ENCODE measurements around the gene MNT.

The MNT gene

DNA sequence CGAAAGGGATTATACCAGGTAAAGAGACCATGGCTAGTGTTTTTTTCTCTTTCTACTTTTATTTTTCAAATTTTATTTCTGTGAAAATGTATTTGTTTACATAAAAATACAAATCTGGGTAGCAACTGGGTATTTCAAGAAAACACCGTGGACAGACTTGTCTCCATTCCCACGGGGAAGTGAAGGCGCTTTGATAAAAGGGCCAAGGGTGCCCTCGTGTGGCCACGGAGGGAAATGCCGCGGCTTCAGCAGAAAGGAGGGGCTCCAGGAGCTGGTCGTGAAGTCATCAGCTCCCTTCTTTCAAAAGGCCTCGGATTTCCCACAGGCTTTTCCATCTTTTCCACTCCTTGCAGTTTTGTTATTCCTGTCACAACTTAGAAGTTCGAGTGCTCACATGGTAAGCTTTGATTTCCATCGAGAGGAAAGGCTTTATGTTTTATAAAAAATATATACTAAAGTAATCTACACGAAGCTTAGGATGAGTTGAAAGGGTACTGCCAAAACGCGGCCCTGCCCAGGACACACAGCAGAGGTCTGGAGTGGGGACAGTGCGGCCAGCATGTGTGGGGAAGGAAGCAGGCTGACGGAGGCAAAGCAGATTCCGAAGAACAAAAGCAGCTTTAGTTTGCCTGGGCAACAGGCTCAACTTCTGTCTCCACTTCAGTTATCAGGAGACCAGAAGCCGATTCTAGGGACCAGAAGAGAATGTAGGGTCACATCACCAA is 15.3 kb upstream of the MNT start:
- DNase-seq (ENCODE audit: low read depth in 2 of 2) = peak; percentile 71 to 82

DNA sequence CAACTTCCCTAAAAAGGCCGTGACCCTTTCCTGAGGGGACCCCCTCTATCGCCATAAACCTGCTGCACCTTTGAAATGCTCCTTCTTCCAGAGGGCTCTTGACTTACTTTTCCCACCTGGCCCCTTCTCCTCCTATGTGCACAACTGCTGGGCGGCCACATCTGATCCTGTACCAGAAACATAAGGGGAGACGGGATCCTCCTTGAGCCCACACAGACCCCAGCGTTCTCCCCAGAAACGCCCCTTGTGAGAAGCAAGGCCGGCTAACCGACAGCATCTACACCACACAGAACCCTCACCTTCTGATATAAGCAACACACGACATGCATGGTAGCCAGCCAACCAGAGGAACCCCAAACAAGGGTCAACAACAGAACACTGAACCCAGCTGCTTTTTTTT is 14.2 kb upstream of the MNT start:
- DNase-seq (ENCODE audit: low read depth in 2 of 2) = no peak

DNA sequence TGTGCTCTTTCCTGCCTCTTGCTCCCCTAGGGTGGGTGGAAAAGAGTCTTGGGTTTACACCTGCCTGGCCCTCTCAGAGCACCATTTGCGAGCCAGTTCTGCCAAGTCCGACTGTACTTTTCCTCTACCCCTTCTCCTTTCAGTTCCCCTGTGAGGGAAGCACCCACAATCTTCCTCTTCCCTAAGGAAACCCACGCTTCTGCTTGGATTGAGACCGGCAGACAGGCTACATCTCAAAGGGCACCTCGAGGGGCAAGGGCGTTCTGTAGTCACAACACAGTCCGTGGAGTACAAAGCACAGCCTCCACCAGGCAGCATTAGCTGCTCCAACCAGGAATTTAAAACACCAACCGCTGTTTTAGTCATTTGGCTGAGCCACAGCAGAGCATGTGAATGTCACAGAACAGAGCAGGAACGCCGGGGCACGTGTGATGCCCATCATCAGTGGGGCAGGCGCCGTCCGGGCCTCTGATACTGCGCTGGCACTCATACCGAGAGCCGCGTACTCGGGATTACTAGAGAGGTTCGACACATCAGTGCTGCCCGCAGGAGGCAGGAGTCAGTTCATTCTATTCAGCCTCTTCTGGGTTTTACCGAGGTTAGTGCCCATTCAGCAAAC is 13.7 kb upstream of the MNT start:
- DNase-seq (ENCODE audit: low read depth in 2 of 2) = no peak

DNA sequence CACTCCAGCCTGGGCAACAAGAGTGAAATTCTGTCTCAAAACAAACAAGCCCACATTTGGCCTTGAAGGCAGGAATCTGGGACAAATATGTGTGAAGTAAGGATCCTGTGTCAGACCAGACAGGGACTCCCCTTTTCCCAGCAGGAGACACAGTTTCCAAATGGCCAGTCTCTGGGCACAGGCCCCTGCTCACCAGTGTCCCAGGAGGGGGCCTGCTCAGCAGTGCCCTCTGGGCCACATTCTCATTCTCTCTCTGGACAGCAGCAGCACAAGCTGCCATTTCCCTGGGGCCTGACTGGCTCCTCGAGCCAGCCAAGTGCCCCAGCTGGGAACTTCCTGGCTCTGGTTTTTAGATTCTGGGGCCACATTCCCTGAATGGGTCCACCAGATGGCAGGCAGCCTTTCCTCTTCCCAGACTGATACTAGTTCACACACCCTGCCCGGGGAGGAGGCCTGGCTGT is 11.7 kb upstream of the MNT start:
- DNase-seq (ENCODE audit: low read depth in 2 of 2) = no peak

DNA sequence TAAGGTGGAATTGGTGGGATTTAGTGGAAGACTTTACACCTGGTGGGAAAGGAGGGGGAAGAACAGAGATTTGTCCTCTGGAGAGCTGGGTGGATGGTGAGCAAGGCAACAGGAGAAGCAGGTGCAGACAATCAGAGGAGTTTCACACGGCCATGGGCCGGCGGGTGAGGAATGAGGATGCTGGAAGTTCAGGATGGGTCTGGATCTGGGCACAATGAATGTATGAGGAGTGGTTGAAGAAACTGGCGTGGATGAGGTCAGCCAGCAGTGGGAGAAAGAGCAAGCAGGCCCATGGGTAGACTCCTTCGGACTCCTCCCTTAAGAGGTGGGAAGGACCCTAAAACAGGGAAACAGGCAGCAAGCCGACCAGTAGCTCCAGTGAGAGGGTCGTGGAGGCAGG is 10.1 kb upstream of the MNT start:
- DNase-seq (ENCODE audit: low read depth in 2 of 2) = no peak

DNA sequence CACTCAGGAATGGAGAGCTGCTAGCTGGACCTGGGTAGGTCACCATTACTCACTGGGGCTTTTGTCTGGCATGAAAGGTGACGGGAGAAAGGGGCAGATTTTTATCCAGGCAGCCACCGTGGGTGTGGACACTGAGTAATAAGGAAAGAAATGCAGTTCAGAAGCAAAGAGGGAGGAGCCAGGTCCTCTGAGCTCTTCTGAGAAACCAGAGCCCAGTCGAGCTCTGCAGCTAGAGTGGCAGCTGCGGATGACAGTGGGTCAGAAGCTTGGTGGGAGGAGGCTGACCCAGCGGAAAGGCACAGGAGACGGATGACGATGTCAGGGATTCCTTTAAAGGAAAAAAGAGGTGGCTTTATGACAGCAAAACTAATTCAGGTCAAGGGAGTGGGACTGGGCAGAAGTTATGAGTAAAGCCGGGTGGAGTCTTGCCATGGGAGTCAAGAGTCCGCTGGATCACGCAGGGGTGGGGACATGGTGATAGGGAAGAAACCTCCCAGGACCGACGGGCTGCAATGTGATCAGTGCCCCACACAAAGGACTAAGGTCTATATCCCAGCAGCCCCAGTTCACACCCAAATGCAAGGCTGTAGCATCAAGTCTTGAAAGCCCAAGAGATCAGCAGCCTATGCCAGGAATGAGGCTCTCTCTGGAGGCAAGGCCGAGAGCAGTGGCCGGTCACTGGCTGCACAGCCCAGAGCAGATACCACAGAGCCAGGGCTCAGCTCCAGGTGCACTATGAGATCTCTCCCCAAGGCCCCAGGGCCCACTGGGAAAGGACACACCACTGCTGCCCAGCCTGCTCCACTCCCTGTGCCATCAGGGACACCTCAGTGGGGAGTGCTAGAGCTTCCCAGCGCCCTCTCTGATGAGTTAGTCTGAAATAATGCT is 6.3 kb upstream of the MNT start:
- DNase-seq (ENCODE audit: low read depth in 2 of 2) = no peak

DNA sequence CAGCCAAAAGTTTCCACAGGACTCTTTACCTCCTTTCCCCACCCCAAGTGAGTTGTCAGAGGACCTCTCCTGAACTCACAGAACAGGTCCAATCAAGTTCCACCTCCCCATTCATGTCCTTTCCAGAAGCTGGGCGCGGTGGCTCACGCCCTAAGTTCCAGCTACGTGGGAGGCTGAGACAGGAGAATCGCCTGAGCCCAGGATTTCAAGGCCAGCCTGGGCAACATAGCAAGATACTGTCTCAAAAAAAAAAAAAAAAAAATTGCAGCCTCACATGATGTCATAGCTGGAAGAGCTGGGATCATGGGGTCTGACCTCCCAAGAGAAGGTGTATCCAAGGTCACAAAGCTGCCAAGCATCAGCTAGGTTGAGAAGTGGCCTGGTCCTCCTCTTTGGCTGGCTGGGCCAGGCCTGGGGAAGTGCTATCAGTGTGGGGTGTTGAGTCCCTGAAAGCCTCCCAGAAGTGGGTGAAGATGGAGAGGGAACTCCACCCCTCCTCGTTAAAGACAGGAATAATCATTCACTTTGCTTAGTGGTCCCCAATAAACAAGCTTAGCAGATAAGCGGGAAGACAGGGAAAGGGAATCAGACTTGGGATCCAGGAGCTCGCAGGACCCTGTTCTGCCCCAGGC is 5.5 kb upstream of the MNT start:
- DNase-seq (ENCODE audit: low read depth in 2 of 2) = no peak

DNA sequence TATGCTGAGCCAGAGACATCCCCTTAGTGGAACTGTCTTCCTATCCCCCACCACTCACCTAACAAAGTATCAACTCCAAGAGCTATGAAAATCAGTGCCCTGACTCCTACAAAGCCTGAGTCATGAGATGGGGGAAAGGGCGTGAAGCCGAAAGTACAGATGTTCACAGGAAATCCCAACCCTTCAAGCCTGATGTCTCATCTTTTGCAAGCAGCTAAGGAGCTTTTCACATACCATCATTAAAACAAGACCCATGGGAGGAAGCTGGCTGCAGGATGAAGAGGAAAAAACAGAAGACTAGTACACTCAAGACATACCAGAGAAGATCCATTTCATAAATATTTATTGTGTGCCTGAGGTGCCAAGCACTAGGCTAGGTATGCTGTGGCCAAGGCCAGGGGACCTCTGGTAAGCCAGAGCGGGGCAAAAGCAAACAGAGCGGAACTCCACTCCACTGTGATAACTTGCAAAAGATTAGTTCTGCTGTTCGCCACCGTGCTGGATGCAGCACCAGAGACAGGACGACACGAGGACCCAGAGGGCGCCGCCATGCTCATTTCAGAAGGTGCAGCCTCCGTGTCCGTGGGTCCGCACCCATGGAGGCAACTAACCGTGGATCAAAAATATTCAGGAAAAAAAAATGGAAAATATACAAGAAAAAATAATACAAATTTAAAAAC is 4.5 kb upstream of the MNT start:
- DNase-seq (ENCODE audit: low read depth in 2 of 2) = no peak

DNA sequence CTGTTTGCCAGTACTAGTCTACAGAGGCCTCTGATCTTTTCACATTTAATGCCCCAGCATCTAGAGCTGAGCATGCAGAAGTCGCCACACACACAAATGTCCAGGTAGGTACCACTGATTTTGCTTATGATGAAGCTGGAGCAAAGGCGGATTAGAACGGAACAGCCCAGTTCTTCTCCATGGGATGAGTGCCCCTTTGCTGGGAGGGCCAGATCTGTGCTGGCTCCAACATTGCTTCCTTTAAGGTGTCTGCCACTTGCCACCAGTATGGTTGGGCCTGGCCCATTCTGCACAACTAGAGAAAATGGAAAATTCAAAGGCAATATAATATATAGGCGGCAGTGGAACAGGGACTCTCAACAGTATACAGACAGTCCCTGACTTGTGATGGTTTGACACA is 2.2 kb upstream of the MNT start:
- no peak for DNase-seq (ENCODE audit: low read depth in 2 of 2)

DNA sequence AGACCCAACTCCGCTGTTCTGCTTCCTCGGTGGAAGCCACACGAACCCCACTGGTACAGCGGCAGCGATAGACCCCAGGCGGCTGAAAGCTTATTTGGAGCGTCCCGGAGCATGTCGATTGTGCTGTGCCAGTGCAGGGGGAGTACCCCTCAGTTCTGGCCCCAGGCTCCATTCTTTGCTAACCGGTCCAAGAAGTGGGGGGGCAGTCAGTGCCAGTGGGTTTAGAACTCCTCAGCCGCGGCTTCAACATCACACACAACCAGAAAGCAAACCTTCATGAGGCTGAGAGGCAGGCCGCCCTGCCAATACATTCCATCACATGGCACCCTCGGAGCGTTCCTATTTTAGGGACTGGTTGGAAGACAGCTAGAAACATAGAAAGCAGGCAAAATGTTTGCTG is 1.7 kb upstream of the MNT start:
- DNase-seq (ENCODE audit: low read depth in 2 of 2) = no peak

DNA sequence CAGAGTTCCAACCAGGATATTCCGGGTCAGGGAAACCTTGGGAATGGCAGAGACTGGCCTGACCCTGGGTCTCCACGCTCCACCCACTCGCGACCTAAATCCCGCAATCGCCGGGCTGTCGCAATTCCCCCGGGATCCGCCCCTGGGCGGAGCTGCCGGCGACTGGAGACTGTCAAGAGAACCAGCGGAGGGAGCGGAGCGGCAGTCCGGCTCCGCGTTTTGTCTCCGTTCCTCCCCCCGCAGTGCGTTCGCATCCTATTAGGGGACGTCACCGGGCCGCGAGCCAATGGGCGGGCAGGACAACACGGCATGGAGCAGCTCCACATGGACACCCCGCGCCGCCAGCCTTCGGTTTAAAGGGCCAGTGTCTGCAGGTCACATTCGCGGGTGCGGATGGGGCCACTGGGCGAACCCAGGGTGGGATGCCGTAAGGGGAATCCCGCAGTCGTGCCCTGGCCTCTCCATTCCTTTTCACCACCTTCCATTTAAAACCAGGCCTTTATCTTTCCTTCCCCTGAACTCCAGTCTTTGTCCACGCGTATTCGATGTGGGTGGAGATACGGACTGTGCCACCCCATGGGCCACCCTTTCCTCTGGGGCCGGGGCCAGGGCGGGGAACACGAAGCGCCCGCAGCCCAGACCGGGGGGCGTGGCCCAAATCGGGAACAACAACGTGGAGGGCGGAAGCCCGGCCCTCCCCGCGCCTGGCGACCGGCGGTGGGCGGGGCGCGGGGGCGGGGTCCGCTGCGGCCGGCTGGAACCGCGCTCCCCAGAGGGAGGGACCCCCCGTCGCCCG is 764 bp upstream of the MNT start:
- DNase-seq (ENCODE audit: low read depth in 2 of 2) = peak; percentile 98 to 99

DNA sequence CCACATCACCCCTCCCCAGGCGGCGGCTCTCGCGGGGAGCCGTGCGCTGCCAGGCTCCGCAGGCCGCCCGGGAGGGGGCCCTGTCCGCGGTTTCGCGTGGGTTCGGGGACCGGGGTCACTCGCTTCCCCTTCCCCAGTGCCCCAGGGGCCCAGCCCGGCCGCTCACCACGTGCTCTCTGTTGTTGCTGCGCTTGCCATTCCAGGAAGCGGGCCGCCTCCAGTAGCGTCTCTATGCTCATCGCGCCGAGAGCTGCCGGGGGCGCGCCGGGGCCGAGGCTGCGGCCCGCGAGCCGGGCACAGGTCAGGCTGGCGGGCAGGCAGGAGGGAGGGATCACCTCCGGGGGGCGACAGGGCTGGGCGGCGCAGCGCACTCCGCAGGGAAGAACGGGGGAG is 390 bp downstream of the MNT start:
- DNase-seq (ENCODE audit: low read depth in 2 of 2) = peak in 1 of 2 donors; percentile 47

DNA sequence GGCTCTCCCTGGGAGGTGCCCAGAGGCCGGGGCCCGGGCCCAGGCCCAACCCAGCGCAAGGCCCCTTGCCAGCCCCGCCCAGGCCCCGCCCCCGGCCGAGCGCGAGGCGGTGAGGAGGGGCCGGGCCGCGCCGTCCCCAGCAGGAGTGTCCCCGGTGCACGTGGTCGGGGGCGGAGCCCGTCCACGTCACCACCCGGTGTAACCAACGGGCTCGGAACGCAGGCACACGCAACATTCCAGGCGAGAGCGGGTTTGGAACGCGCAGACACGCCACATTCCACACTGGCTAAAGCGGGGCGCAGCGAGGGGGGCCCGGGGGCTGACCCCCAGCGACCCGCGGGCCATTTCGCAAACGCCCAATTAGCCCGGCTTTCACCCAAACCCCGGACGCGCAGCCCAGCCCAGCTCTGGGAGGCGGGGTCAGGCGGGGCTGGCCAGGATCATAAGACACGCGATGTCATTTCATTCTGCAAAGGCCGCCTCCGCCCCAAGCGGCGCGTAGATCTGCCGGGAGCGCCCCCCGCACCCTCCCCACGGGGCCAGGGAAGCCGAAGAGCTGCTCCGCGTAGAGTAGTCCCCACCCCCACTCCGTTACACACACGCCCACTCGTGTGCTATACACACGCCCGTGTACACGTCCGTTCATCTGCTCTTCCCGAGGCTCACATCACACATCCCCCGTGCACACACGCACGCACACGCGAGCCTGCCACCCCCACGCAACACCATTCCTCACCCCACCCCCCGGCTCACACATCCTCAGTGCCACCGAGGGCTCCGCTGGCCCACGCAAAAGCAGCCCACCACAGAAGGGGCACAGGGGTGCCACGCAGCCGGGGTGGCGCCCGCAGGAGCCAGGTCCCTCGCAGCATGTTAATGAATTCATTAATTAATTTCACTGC is 1.0 kb downstream of the MNT start:
- DNase-seq (ENCODE audit: low read depth in 2 of 2) = peak; percentile 89 to 95

DNA sequence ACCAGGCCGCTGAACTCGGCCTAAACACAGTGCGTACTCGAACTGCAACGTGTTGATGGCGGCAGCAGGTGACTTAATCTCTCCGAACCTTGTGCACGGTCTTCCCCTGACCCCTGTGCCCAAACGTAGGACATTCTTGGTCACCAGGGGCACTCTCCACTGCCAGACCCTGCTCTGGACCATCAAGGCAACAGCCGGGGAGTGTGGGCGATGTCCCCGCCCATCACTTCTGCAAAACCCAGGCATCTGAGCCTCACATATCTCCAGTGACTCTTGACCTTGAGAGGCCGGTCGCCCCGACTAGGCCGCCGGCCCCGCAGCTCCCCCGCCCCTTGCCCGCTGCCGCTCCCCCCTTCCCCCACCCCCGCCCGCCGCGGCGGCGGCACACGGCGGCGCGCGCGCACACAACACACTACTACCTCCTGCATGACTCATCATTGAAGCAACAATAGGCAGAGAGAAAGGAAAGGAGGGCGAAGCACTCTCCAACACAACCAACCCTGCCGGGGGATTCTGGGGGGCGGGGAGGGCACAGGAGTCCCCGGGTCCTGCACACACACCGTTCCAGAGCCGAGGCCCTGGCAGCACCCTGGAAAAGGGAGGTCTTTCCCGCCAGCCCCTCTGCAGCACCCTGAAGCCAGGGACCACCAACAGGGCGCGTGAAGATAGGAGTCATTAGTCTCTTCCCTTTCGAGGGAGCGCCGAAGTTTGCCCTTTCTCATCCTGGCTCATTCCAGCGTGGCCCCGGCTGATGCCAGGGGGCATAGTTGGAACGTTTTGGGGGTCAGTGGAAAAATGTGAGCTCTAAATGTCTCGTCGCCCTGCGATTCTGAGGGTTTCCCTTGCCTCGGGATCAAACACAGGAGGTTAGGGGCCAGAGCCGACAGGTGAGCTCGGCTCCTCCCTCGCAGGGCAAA is 1.9 kb downstream of the MNT start:
- peak in 1 of 2 donors; percentile 41 for DNase-seq (ENCODE audit: low read depth in 2 of 2)

DNA sequence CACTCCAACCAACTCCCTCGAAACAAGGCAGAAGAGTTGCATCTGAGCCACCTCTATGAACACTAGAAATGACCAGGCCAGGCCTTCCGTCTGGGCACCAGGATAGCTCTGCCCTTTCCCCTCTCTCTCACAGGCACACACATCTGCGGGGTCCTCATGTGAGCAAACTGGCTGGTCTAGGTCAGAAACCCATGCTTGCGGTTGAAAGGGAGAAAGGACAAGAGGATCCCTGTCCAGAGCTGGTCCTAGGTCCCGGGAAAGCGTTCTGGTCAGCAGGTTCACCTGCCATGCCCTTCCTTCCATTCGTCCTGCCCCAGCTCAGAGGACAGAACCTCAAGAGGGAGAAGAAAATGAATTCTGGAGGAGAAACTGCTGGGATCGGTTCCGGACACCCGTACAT is 2.7 kb downstream of the MNT start:
- no peak for DNase-seq (ENCODE audit: low read depth in 2 of 2)

DNA sequence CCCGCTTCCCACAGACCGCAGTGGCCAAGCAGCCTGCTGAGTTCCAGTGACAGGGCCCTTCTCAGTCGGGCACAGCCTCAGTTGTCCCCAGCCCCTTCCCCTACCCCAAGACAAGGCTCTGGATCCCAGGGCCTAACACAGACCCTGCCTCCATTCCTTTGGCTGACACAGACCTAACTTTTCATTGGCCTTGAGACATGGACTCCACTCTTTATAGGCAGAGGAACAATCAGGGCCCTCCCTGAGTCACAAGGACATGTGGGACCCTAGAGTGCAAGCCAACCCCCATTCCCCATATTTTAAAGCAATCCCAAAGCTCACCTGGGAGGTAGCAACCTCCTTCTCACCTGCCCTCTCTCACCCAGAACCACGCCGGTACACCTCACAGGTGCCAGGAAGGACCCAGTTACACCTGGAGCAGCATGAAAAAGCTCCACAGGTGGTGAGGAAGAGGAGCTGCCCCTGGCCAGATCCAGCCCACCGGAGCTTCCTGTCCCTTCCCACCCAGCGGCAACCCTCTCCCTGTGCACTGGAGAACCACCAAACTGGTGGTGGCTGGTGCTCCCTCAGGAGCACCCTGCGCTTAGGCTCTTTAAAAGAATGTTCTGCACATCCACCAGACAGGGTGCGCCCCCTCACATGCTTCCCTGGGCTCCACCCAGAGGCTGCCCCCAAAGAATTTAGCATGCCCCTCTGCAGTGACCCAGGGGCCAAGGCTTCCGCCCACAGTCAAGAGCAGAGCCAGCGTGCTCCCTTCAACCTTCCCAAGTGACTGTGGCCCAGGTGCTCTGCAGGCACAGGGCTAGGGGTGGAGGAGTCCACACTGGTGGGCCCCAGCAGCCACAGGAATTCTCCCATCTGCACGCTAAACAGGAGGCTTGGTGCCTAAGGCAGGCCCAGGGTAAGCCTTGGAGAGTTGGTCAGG is 3.4 kb downstream of the MNT start:
- DNase-seq (ENCODE audit: low read depth in 2 of 2) = no peak

DNA sequence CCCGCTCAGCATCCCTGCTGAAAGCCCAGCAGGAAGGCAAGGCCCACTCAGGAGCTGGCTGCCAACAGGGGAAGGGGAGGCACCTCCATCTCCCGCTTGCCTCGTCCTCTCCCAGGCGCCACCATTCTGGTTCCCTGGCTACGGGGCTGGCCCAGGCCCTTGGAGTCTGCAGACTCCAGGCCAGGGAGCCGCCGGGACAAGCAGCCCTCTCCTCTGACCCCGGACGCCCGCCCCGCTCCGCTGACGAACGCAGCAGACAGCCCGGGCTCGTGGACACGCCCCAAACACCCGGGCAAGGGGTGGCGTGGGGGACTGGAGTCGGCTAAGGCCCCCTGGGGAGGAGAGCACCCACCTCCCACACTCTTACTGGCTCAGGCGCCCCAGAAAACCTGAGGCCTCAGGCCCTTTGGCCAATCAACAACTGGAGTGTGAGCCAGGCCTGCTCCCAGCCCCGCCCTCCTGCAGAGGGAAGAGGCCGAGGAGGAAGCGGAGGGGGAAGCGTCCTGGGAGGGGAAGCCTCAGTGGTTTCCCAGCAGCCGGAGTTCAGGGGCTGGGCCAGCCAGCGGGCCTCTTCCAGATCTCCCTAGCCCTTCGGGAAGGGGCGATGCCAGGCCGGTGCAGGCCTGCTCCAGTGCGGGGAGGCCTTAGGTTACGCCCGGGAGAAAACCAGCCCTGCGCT is 4.2 kb downstream of the MNT start:
- peak in 1 of 2 donors; percentile 42 for DNase-seq (ENCODE audit: low read depth in 2 of 2)
